Fibroblast of lung (primary cell): ENCODE data around the gene ANAPC2. TPM values are rescaled to one million over a fixed set of nuclear protein-coding genes. Genes with fewer than 3 reads are reported as not detected.
A peak's percentile ranks its signal among the peaks of the same experiment; 100 is the strongest.
"Not testable (repeated sequence)": the region's sequence is repeated elsewhere in the genome, so short reads cannot be mapped to it uniquely, and the experiment has no call there.

Source experiments
- DNase-seq, 2 donors: peaks; one replicate each; pipeline versions ENCODE4 v3.0.0 to v3.0.0-alpha.2; 2010; ENCODE audit warnings: low read depth in 2 of 2
- H2AFZ ChIP-seq: 2 replicates; pipeline ENCODE4 v1.5.1; 2012; ENCODE audit warnings: low read length, control low read depth, inconsistent platforms
- H3K27ac ChIP-seq: 2 replicates; pipeline ENCODE4 v1.5.1; 2011; ENCODE audit warnings: low read length, control low read depth; ENCODE audit not compliant: insufficient read depth
- H3K27me3 ChIP-seq: 2 replicates; pipeline ENCODE4 v1.5.1; 2011; ENCODE audit warnings: mild to moderate bottlenecking, low read length; ENCODE audit not compliant: control insufficient read depth, insufficient read depth
- H3K36me3 ChIP-seq: 2 replicates; pipeline ENCODE4 v1.5.1; 2011; ENCODE audit warnings: low read length; ENCODE audit not compliant: control insufficient read depth, insufficient read depth
- H3K4me1 ChIP-seq: 2 replicates; pipeline ENCODE4 v1.5.1; 2011; ENCODE audit warnings: low read length; ENCODE audit not compliant: control insufficient read depth, insufficient read depth; ENCODE audit errors: extremely low read depth
- H3K4me2 ChIP-seq: 2 replicates; pipeline ENCODE4 v1.5.1; 2011; ENCODE audit warnings: low read length, control low read depth; ENCODE audit not compliant: insufficient read depth; ENCODE audit errors: extremely low read depth
- H3K4me3 ChIP-seq, 4 experiments: fragments of 200-600 bp in 1 of 4; sonication (generic) in 1 of 4; replicated peaks in 1 of 4; 2 replicates each; pipeline ENCODE4 v1.5.1; 2011 to 2016; ENCODE audit warnings: low read length in 4 of 4, low read depth in 3 of 4, mild to moderate bottlenecking in 3 of 4, control low read depth in 2 of 4, inconsistent platforms in 1 of 4, mixed read lengths in 1 of 4; ENCODE audit not compliant: insufficient read depth in 1 of 4; ENCODE audit errors: control extremely low read depth in 1 of 4
- H3K79me2 ChIP-seq: 2 replicates; pipeline ENCODE4 v1.5.1; 2012; ENCODE audit warnings: mild to moderate bottlenecking, low read length, inconsistent platforms; ENCODE audit not compliant: control insufficient read depth, insufficient read depth
- H3K9ac ChIP-seq: 2 replicates; pipeline ENCODE4 v1.5.1; 2011; ENCODE audit warnings: mild to moderate bottlenecking, low read length, control low read depth; ENCODE audit not compliant: insufficient read depth
- H3K9me3 ChIP-seq: 2 replicates; pipeline ENCODE4 v1.5.1; 2012; ENCODE audit warnings: low read depth, low read length; ENCODE audit not compliant: control insufficient read depth, insufficient read depth
- H4K20me1 ChIP-seq: 2 replicates; pipeline ENCODE4 v1.5.1; 2011; ENCODE audit warnings: low read length; ENCODE audit not compliant: control insufficient read depth, insufficient read depth; ENCODE audit errors: extremely low read depth
- EZH2 ChIP-seq: IDR thresholded peaks from 2 replicates; pipeline ENCODE4 v1.5.1; 2012; ENCODE audit warnings: low read length, control low read depth, mild to moderate bottlenecking; ENCODE audit errors: missing control alignments
- polyA plus RNA-seq, 2 donors: library from polyadenylated mRNA; depleted of rRNA in 1 of 2; stranded (reverse) in 1 of 2; unstranded in 1 of 2; fragments of >200 nt; gene quantifications; 2 replicates each; pipeline ENCODE4 v1.2.1, GENCODE V29; 2011 to 2012; ENCODE audit warnings: missing spikeins in 1 of 2
- total RNA-seq: library from RNA; depleted of rRNA; stranded (reverse); fragments of >200 nt; gene quantifications from 2 replicates; pipeline ENCODE4 v1.2.1, GENCODE V29; 2014
- TF ChIP-seq, protein P1 (sequence below), 2 donors: IDR thresholded peaks in 1 of 2; conservative IDR thresholded peaks in 1 of 2; 1 replicate in 1 of 2; 2 replicates in 1 of 2; pipeline ENCODE4 v1.5.1; 2011 to 2012; ENCODE audit warnings: low read length in 2 of 2, control low read depth in 1 of 2, inconsistent platforms in 1 of 2, low read depth in 1 of 2, mild to moderate bottlenecking in 1 of 2

Gene ANAPC2
- total and polyA plus RNA-seq, 2 donors (not counting 1 experiment from before 2014, with no cell fraction given): 9.1 to 18.0 TPM

DNA sequence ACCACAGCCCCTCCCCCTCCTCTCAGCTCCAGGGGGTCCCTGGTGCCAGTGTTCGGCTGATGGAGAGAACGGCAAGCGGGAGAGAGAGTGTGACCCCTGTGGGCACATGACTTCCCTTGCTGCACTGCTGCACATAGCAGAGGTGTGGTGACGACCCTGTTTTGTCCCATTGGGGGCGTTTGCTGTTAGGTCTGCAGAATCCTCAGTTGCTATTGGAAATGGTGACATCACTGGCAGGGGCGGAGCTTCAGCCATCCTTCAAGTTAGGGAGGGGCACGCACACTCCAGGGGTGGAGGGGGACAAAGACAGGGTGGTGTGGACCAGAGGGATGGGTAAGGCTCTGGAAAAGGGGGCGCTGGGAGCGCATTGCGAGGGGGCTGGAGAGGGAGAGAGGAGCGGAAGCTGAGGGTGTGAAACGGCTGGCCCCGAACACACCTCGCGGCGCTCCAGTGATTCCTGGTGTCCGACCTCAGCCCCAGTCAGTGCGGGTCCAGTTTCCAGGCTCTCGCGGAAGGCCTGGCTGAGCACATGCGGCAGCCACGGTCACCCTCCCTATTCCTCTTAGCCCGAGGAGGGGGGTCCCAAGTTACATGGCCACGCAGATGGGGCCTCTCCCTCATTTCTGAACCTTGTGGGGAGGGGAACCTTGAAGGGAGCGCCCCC is 50.2 kb downstream of the ANAPC2 start:
- no peak overlapping the region for H3K4me3 ChIP-seq
- H3K36me3 ChIP-seq: no peaks in the 10 kb centered on the region
- no peak overlapping the region for H3K9ac ChIP-seq
- H3K9me3 ChIP-seq: no peaks in the 10 kb centered on the region
- no peak for DNase-seq
- no peak overlapping the region for H3K27ac ChIP-seq
- H3K4me2 ChIP-seq: no peak overlapping the region
- no peak overlapping the region for H2AFZ ChIP-seq
- no peaks in the 10 kb centered on the region for H4K20me1 ChIP-seq
- peak; percentile 46 for TF ChIP-seq EZH2
- TF ChIP-seq, protein P1, sequence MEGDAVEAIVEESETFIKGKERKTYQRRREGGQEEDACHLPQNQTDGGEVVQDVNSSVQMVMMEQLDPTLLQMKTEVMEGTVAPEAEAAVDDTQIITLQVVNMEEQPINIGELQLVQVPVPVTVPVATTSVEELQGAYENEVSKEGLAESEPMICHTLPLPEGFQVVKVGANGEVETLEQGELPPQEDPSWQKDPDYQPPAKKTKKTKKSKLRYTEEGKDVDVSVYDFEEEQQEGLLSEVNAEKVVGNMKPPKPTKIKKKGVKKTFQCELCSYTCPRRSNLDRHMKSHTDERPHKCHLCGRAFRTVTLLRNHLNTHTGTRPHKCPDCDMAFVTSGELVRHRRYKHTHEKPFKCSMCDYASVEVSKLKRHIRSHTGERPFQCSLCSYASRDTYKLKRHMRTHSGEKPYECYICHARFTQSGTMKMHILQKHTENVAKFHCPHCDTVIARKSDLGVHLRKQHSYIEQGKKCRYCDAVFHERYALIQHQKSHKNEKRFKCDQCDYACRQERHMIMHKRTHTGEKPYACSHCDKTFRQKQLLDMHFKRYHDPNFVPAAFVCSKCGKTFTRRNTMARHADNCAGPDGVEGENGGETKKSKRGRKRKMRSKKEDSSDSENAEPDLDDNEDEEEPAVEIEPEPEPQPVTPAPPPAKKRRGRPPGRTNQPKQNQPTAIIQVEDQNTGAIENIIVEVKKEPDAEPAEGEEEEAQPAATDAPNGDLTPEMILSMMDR (conservative IDR thresholded peaks at IDR 0.05 in 1 of 2, IDR thresholded peaks at IDR 0.05 in 1 of 2; ENCODE audit: low read depth in 1 of 2, low read length in 2 of 2): no peak
- no peaks in the 10 kb centered on the region for H3K4me1 ChIP-seq
- H3K27me3 ChIP-seq: peaks cover 29% of the 10 kb centered on the region
- H3K79me2 ChIP-seq: no peaks in the 10 kb centered on the region

DNA sequence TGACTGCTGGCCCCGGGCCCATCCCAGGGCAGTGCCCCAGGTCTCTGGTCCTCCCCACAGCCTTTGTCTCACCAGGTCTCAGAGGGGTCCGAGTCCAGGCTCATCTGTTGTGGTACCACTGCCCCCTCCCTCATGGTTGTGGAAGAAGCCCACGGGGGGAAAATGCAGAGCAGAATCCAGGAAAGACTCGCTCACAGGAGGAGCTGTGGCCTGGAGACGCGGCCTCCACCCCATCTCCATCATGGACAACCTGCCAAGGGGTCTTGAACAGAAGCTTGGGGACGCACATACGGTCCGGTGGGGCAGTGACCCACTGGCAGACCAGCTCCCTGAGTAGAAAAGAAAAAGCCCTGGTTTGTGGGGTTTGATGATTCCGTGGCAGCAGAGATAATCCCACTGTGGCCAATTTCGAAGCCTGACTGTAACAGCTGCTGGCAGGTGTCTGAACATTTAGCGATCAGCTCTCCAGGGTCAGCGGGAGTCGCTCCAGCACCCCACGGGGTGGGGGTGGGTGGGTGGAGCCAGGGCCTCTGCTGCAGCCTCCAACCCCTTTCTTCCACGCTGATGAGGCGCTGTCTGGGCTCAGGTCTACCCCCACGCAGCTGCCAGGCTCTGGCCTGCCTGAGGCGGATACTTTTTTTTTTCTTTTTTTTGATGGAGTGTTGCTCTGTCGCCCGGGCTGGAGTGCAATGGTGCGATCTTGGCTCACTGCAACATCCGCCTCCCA is 51.3 kb downstream of the ANAPC2 start:
- Histone ChIP-seq H3K4me3 (no peak overlapping the region), H3K27me3 (peaks cover 29% of the 10 kb centered on the region), H3K36me3 (no peaks in the 10 kb centered on the region), H3K4me1 (no peaks in the 10 kb centered on the region), H3K79me2 (no peaks in the 10 kb centered on the region), H3K9me3 (no peaks in the 10 kb centered on the region), H3K9ac (no peak overlapping the region), H3K27ac (no peak overlapping the region), H4K20me1 (no peaks in the 10 kb centered on the region), H2AFZ (no peak overlapping the region), H3K4me2 (no peak overlapping the region)
- DNase-seq: no peak
- peak; percentile 24 for TF ChIP-seq EZH2
- TF ChIP-seq, protein P1 (conservative IDR thresholded peaks at IDR 0.05 in 1 of 2, IDR thresholded peaks at IDR 0.05 in 1 of 2; ENCODE audit: low read depth in 1 of 2, low read length in 2 of 2): no peak

DNA sequence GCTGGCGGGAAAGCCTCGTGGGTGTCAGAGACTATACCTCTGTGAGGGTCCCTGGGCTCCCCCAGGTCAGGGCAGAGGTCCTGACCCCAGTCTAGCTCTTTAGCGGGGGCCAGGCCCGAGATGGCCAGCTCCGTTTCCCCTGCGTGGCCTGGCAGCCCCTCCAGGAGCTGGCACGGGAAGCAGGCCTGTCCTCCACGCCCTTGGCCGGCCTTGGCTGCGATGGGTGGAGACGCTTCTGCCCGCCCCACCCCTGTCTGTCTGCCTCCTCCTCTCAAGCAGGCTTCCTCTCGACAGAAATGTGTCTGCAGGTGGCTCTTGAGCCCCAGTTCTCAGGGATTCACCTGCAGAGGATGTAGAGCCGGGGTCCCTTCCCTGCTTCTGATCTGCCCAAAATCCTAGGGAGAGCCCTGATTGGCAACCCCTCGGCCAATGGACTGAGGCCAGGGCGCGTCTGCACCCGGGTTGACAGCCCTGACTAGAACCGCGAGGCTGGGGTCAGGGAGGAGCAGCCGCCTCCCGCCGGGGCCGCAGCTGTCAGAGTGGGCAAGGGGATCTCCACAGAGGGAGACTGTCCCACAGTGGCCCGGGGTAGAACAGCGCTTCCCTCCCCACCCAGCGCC is 52.0 kb downstream of the ANAPC2 start:
- Histone ChIP-seq H3K36me3 (no peaks in the 10 kb centered on the region), H3K4me2 (no peak overlapping the region), H2AFZ (no peak overlapping the region), H3K4me3 (no peak overlapping the region), H4K20me1 (no peaks in the 10 kb centered on the region), H3K27ac (no peak overlapping the region), H3K27me3 (peaks cover 26% of the 10 kb centered on the region), H3K9ac (no peak overlapping the region), H3K4me1 (no peaks in the 10 kb centered on the region), H3K79me2 (no peaks in the 10 kb centered on the region), H3K9me3 (no peaks in the 10 kb centered on the region)
- TF ChIP-seq EZH2: no peak
- TF ChIP-seq, protein P1 (conservative IDR thresholded peaks at IDR 0.05 in 1 of 2, IDR thresholded peaks at IDR 0.05 in 1 of 2; ENCODE audit: low read depth in 1 of 2, low read length in 2 of 2): no peak
- no peak for DNase-seq

DNA sequence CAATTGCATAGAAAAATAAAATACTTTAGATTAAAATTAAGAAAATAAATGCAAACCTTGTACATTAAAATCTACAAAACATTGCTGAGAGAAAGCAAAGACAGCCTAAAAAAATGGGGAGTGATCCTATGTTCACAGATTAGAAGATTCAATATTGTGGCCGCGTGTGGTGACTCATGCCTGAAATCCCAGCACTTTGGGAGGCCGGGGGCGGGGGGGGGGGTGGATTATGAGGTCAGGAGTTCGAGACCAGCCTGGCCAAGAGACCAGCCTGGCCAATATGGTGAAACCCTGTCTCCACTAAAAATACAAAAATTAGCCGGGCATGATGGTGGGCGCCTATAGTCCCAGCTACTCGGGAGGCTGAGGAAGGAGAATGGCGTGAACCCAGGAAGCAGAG is 53.2 kb downstream of the ANAPC2 start:
- H4K20me1 ChIP-seq, H3K27ac ChIP-seq, H3K9me3 ChIP-seq, H3K4me2 ChIP-seq, DNase-seq, H2AFZ ChIP-seq, H3K4me3 ChIP-seq, H3K4me1 ChIP-seq, H3K9ac ChIP-seq, H3K79me2 ChIP-seq, H3K36me3 ChIP-seq: not testable (repeated sequence)
- H3K27me3 ChIP-seq: peaks cover 15% of the 10 kb centered on the region
